Measurements from ENCODE around the gene DNAH10.

GRCh38 chr12:123764109-123764508 is 2.0 kb downstream of the DNAH10 start:
- TF ChIP-seq CTCF (IDR thresholded peaks at IDR 0.05): no peak
- TF ChIP-seq POLR2A (IDR thresholded peaks at IDR 0.05): no peak
